OCI-LY7 (cell line): ENCODE results near the gene RABL3. TPM values are rescaled to one million over a fixed set of nuclear protein-coding genes. Genes with fewer than 3 reads are reported as not detected.

Experiments used
- BruUV-seq: library from RNA; stranded (reverse); fragments of 400-500 nt; replicated peaks from 2 replicates; lab custom pipeline; 2021; lab: Mats Ljungman, UMichigan
- CTCF ChIA-PET: fragments of 300-600 bp; sonication (Branson Sonifier 250); formaldehyde crosslinking; loops from one replicate; lab custom pipeline; 2022; ENCODE audit warnings: antibody characterized with exemption; ENCODE audit not compliant: unreplicated experiment; lab: Charles Lee
- POLR2A ChIA-PET: fragments of 300-600 bp; sonication (Branson Sonifier 250); formaldehyde crosslinking; loops from one replicate; lab custom pipeline; 2022; ENCODE audit warnings: antibody characterized with exemption; lab: Charles Lee
- DNase-seq: peaks from one replicate; pipeline ENCODE4 v3.0.0-alpha.2; 2015; ENCODE audit warnings: low spot score
- H2AFZ ChIP-seq: fragments of 200-600 bp; sonication (generic), shearing (Covaris generic); 2 replicates; pipeline ENCODE4 v1.6.1; 2014; ENCODE audit warnings: mild to moderate bottlenecking, antibody characterized with exemption, low read length, moderate library complexity
- H3K27ac ChIP-seq: fragments of 200-600 bp; sonication (generic); 2 replicates; pipeline ENCODE4 v1.5.1; 2014; ENCODE audit warnings: mixed run types, low read depth, mild to moderate bottlenecking, moderate library complexity, low read length, inconsistent platforms; ENCODE audit not compliant: poor library complexity, severe bottlenecking
- H3K36me3 ChIP-seq: fragments of 200-600 bp; sonication (generic); 2 replicates; pipeline ENCODE4 v1.6.1; 2014; ENCODE audit warnings: mild to moderate bottlenecking, antibody characterized with exemption, low read length, moderate library complexity, mixed read lengths; ENCODE audit not compliant: insufficient read depth
- H3K4me1 ChIP-seq: fragments of 200-600 bp; sonication (generic); 2 replicates; pipeline ENCODE4 v1.5.1; 2014; ENCODE audit warnings: mild to moderate bottlenecking, low read length; ENCODE audit not compliant: insufficient read depth, poor library complexity, severe bottlenecking
- H3K4me2 ChIP-seq: fragments of 200-600 bp; sonication (generic); 2 replicates; pipeline ENCODE4 v1.6.1; 2014; ENCODE audit warnings: mild to moderate bottlenecking, low read length
- H3K4me3 ChIP-seq: fragments of 200-600 bp; sonication (generic); 2 replicates; pipeline ENCODE4 v1.5.1; 2014; ENCODE audit warnings: mild to moderate bottlenecking, low read depth, low read length; ENCODE audit not compliant: poor library complexity, severe bottlenecking
- H3K79me2 ChIP-seq: fragments of 200-600 bp; sonication (generic); 2 replicates; pipeline ENCODE4 v1.6.1; 2016; ENCODE audit warnings: low read depth, mild to moderate bottlenecking, low read length, moderate library complexity, mixed read lengths; ENCODE audit not compliant: insufficient read depth
- H3K9me2 ChIP-seq: fragments of 200-600 bp; sonication (generic); 2 replicates; pipeline ENCODE4 v1.6.1; 2016; ENCODE audit warnings: mild to moderate bottlenecking, low read length, mixed read lengths; ENCODE audit not compliant: insufficient read depth
- H3K9me3 ChIP-seq: fragments of 200-600 bp; sonication (generic); 2 replicates; pipeline ENCODE4 v1.6.1; 2014; ENCODE audit warnings: mild to moderate bottlenecking, mixed run types, low read length, mixed read lengths
- H4K20me1 ChIP-seq: fragments of 200-600 bp; sonication (generic); 2 replicates; pipeline ENCODE4 v1.6.1; 2014; ENCODE audit warnings: mild to moderate bottlenecking, antibody characterized with exemption, low read length, moderate library complexity, mixed read lengths; ENCODE audit not compliant: insufficient read depth
- CTCF ChIP-seq: fragments of 200-600 bp; sonication (generic); conservative IDR thresholded peaks from 2 replicates; pipeline ENCODE4 v1.5.1; 2014; ENCODE audit warnings: mild to moderate bottlenecking, antibody characterized with exemption, low read length, moderate library complexity, mixed read lengths
- EZH2phosphoT487 ChIP-seq: fragments of 200-600 bp; sonication (generic); IDR thresholded peaks from 2 replicates; pipeline ENCODE4 v1.6.1; 2018; ENCODE audit warnings: low read depth, borderline replicate concordance, mild to moderate bottlenecking, mixed run types, antibody characterized with exemption, low read length, moderate library complexity, mixed read lengths
- intact Hi-C: fragments of 100-400 bp; cut with micrococcal nuclease; formaldehyde crosslinking; loops from one replicate; pipeline ENCODE4 v1.10.0; 2022; ENCODE audit not compliant: unreplicated experiment
- total RNA-seq, 2 experiments: library from RNA; depleted of rRNA in 1 of 2; stranded (reverse); fragments of >200 nt in 1 of 2; shearing (Covaris generic) in 1 of 2; gene quantifications; 2 replicates each; pipeline ENCODE4 v1.2.3, GENCODE V29; 2014 to 2022

Gene RABL3
- total RNA-seq, 2 experiments from 2014 or later: 7.7 to 27.9 TPM

GRCh38 chr3:120753810-120754209 is 11.5 kb upstream of the RABL3 start:
- H4K20me1 ChIP-seq: no peaks in the 10 kb centered on the region
- no peak overlapping the region for H3K4me2 ChIP-seq
- H3K79me2 ChIP-seq: peaks cover 75% of the 10 kb centered on the region
- no TSS peak for BruUV-seq
- no peak overlapping the region for H3K4me3 ChIP-seq
- no peaks in the 10 kb centered on the region for H3K9me2 ChIP-seq
- POLR2A ChIA-PET: interaction anchor here (0.6 to 1.5 kb wide), 11 partner anchors 9 to 715 kb away, joined by 3 to 8 read pairs (median 3); partner anchors contain the start of gene RABL3
- H2AFZ ChIP-seq: no peak overlapping the region
- intact Hi-C loops: no loop called here
- peaks cover 78% of the 10 kb centered on the region for H3K36me3 ChIP-seq
- no peaks in the 10 kb centered on the region for H3K4me1 ChIP-seq
- TF ChIP-seq CTCF: no peak
- no peak for TF ChIP-seq EZH2phosphoT487
- no peaks in the 10 kb centered on the region; the same call in 1 of the 2 replicates for H3K9me3 ChIP-seq
- no peak for DNase-seq
- H3K27ac ChIP-seq: no peak overlapping the region
- CTCF ChIA-PET: no interaction called here

DNA sequence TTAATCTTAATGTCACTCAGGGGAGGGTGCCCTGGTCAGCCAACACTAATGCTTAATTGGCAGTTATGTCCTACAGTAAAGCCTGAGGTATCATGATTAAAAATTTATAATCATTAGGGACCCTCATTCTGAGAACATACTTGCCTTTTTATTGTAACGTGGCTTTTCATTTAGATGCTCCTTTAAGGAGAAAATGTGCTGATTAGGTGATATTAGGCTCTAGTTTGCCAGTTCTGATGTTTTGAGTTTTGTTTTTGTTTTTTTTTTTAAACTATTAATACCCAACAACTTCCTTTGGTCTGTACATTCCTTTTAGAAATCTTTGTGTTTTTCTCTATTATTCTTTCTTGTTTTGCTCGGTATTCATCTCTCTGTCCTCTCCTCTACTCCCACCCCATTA is 10.5 kb upstream of the RABL3 start:
- ChIA-PET CTCF (no interaction called here), POLR2A (interaction anchor here (0.9 kb wide), 1 partner anchor 14 kb away, joined by 3 read pairs; no protein-coding TSS in a partner anchor)
- H3K27ac ChIP-seq: no peak overlapping the region
- no TSS peak for BruUV-seq
- H3K4me3 ChIP-seq: no peak overlapping the region
- H2AFZ ChIP-seq: no peak overlapping the region
- H3K79me2 ChIP-seq: peaks cover 72% of the 10 kb centered on the region
- H3K4me2 ChIP-seq: no peak overlapping the region
- TF ChIP-seq CTCF (no peak), EZH2phosphoT487 (no peak)
- H3K36me3 ChIP-seq: peaks cover 71% of the 10 kb centered on the region
- no peaks in the 10 kb centered on the region; the same call in 1 of the 2 replicates for H3K9me3 ChIP-seq
- intact Hi-C loops: no loop called here
- H3K9me2 ChIP-seq: no peaks in the 10 kb centered on the region
- no peaks in the 10 kb centered on the region for H4K20me1 ChIP-seq
- no peaks in the 10 kb centered on the region for H3K4me1 ChIP-seq
- DNase-seq: no peak

DNA sequence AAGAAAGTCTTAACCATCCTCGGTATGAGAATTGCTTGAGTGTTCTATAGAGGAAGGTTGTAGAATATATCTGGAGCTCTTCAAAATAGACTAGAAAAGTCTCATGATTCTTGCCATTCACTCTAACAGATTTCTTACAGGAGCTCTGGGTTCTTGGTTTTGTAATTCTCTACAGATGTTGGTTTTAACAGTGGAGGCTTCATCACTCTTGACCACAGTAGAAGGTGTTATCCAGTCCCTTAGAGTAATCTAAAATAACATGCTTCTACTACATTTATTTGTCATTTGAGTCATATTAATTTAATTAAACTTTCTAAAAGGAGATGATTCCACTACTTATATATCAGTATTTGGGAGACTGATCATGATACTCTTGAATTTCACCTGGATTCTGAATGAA is 9.9 kb upstream of the RABL3 start:
- H3K36me3 ChIP-seq: peaks cover 66% of the 10 kb centered on the region

More for the DNA sequence above, 9.9 kb upstream of the RABL3 start:
- intact Hi-C loops: no loop called here
- BruUV-seq: no TSS peak
- no peak for DNase-seq
- TF ChIP-seq EZH2phosphoT487: no peak
- TF ChIP-seq CTCF: no peak
- ChIA-PET CTCF (no interaction called here), POLR2A (interaction anchor here (0.9 to 1.0 kb wide), 3 partner anchors 9 to 157 kb away, joined by 3 to 4 read pairs (median 3); partner anchors contain the start of gene NDUFB4)
- Histone ChIP-seq H4K20me1 (no peaks in the 10 kb centered on the region), H2AFZ (no peak overlapping the region), H3K4me2 (no peak overlapping the region), H3K4me3 (no peak overlapping the region), H3K4me1 (no peaks in the 10 kb centered on the region), H3K79me2 (peaks cover 69% of the 10 kb centered on the region; the same call in 1 of the 2 replicates), H3K9me2 (no peaks in the 10 kb centered on the region), H3K9me3 (no peaks in the 10 kb centered on the region; the same call in 1 of the 2 replicates), H3K27ac (no peak overlapping the region)
